Measurements from ENCODE around the gene INPPL1. TPM values are rescaled to one million over a fixed set of nuclear protein-coding genes. Genes with fewer than 3 reads are reported as not detected.

The INPPL1 gene
- total RNA-seq, 4 donors from 2014 or later: 47.6 to 65.1 (median 57.6) TPM

- DNase-seq (ENCODE audit: low spot score) (no peak), ATAC-seq (ENCODE audit: low FRiP score) (no peak)
Observed at GRCh38 chr11:72233773-72234513, 9.4 kb downstream of the INPPL1 start.

GRCh38 chr11:72234514-72234830, 9.9 kb downstream of the INPPL1 start:
- ATAC-seq (ENCODE audit: low FRiP score): no peak
- no peak for DNase-seq (ENCODE audit: low spot score)
- no peak for TF ChIP-seq CTCF (IDR thresholded peaks at IDR 0.05)

More at GRCh38 chr11:72233773-72234513, 9.4 kb downstream of the INPPL1 start:
- no peak for TF ChIP-seq CTCF (IDR thresholded peaks at IDR 0.05)

DNA sequence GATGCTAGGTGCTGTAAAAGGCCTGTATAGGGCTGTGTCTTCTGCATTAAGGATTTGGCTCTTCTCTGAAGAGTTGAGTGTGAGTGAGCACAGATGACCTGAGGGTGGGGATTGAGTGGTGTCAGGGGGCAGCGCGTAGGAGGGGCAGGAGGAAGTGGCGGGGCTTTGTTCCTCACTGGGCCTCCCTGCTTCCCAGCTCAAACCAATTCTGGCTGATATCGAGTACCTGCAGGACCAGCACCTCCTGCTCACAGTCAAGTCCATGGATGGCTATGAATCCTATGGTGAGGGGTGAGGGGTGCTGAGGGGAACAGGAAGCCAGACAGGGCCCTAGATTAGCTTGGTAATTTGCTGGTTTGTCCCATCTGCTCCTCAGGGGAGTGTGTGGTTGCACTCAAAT, 10.4 kb downstream of the INPPL1 start:
- TF ChIP-seq CTCF (IDR thresholded peaks at IDR 0.05): no peak
- DNase-seq (ENCODE audit: low spot score): no peak

GRCh38 chr11:72235351-72236057, 10.9 kb downstream of the INPPL1 start:
- DNase-seq (ENCODE audit: low spot score) (no peak), ATAC-seq (ENCODE audit: low FRiP score) (no peak)
- TF ChIP-seq CTCF (IDR thresholded peaks at IDR 0.05): no peak

More for the DNA sequence above, 10.4 kb downstream of the INPPL1 start:
- no peak for ATAC-seq (ENCODE audit: low FRiP score)

DNA sequence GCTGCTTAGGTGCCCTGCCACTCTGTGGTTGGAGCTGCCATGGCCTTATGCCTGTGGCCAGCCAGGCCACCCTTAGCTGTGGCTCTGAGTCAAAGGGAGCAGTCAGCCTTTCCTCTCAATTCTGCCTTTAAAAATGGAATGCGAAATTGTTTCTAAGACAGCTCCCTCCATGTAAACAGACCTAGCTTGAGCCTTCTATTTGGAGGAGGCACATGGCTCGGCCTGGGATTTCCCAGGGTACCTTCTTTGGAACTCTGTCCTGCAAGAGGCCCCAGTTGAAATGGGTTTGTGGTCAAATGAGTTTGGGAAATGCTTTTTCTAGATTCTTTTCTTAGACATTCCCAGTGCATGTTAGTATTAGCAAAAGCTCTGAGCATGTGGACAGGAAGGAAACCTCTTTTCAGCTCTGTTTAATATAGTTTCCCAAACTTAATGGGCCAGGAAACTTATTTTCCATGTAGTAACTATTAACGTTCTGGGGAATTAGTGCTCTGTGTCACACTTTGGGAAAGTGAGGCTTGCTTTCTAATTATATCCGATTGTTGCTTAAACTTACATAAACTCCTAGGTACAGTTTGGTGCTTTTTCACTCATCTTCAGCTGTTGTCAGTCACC, 11.6 kb downstream of the INPPL1 start:
- no peak for TF ChIP-seq CTCF (IDR thresholded peaks at IDR 0.05)
- no peak for DNase-seq (ENCODE audit: low spot score)
- ATAC-seq (ENCODE audit: low FRiP score): no peak

DNA sequence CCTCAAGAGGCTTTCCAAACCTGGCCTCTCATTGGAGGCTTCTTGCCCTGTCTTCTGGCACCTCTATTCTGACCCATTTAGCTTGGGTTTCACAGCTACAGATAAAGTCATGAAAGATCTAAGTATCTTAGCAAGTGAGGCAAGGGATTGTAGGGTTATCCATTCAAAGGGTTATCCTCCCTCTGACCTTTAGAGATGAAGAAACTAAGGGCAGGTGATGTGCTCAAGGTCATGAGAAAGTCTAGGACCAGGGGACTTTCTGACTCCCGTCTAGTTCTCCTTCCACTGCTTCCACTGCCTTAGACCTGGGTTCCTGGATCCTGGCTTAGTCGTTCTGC, 12.2 kb downstream of the INPPL1 start:
- no peak for ATAC-seq (ENCODE audit: low FRiP score)
- TF ChIP-seq CTCF (IDR thresholded peaks at IDR 0.05): no peak
- no peak for DNase-seq (ENCODE audit: low spot score)
